WTC11 (cell line): ENCODE measurements around the gene SRR.

Source experiments
- ATF3 ChIP-seq: sonication (generic); formaldehyde crosslinking; conservative IDR thresholded peaks from 2 replicates; pipeline ENCODE4 v1.8.1; 2022; ENCODE audit warnings: mild to moderate bottlenecking, missing genetic modification reagents
- CREM ChIP-seq: sonication (generic); formaldehyde crosslinking; IDR thresholded peaks from 2 replicates; pipeline ENCODE4 v1.8.1; 2022; ENCODE audit warnings: mild to moderate bottlenecking, missing genetic modification reagents, moderate library complexity
- CTCF ChIP-seq: fragments of 200-600 bp; IDR thresholded peaks from 2 replicates; pipeline ENCODE4 v1.8.0; 2022; ENCODE audit warnings: antibody characterized with exemption
- E2F5 ChIP-seq: sonication (generic); formaldehyde crosslinking; IDR thresholded peaks from 2 replicates; pipeline ENCODE4 v1.8.1; 2022; ENCODE audit warnings: mild to moderate bottlenecking, moderate library complexity, missing genetic modification reagents
- NR2C2 ChIP-seq: sonication (generic); formaldehyde crosslinking; IDR thresholded peaks from 2 replicates; pipeline ENCODE4 v1.8.0; 2022; ENCODE audit warnings: mild to moderate bottlenecking, missing genetic modification reagents
- OVOL2 ChIP-seq: fragments of 250-450 bp; sonication (Bioruptor Pico); IDR thresholded peaks from 2 replicates; pipeline ENCODE4 v1.9.0; 2021; ENCODE audit warnings: mild to moderate bottlenecking, borderline replicate concordance
- RELA ChIP-seq: sonication (generic); formaldehyde crosslinking; IDR thresholded peaks from 2 replicates; pipeline ENCODE4 v1.8.1; 2022; ENCODE audit warnings: missing genetic modification reagents, mild to moderate bottlenecking, borderline replicate concordance
- TEAD1 ChIP-seq: sonication (generic); formaldehyde crosslinking; IDR thresholded peaks from 2 replicates; pipeline ENCODE4 v1.8.0; 2022; ENCODE audit warnings: mild to moderate bottlenecking, missing genetic modification reagents

- TF ChIP-seq E2F5 (CRISPR knock-in tag) = no peak
- no peak for TF ChIP-seq RELA
- no peak for TF ChIP-seq OVOL2 (CRISPR knock-in tag)
- no peak for TF ChIP-seq ATF3 (CRISPR knock-in tag)
- TF ChIP-seq NR2C2 (CRISPR knock-in tag) = no peak
- no peak for TF ChIP-seq TEAD1 (CRISPR knock-in tag)
- no peak for TF ChIP-seq CREM
- no peak for TF ChIP-seq CTCF
Measured at GRCh38 chr17:2297023-2297422, 6.7 kb upstream of the SRR start.
